ENCODE data around the gene SYTL3. TPM values are rescaled to one million over a fixed set of nuclear protein-coding genes. Genes with fewer than 3 reads are reported as not detected.

Gene SYTL3
- total RNA-seq, 1 experiment from 2014 or later, result 1.8 TPM

GRCh38 chr6:158751921-158752320 lies 102.1 kb downstream of the SYTL3 start:
- ChIA-PET POLR2A (ENCODE audit: unreplicated experiment) (no interaction called here), CTCF (no interaction called here)
- H3K4me3 ChIP-seq (ENCODE audit: low read length), result no peak overlapping the region
- H3K9me2 ChIP-seq (replicated peaks; ENCODE audit: low read length), result no peaks in the 10 kb centered on the region
- H3F3A ChIP-seq (ENCODE audit: low read length, unreplicated experiment), result no peaks in the 10 kb centered on the region
- DNase-seq (no peak), ATAC-seq (no peak)
- no peaks in the 10 kb centered on the region for H3K9me3 ChIP-seq (ENCODE audit: low read length)
- H3K4me1 ChIP-seq (ENCODE audit: insufficient read depth, low read length), result no peaks in the 10 kb centered on the region
- no peaks in the 10 kb centered on the region for H4K20me1 ChIP-seq (ENCODE audit: low read length)
- no peak overlapping the region for H3K4me2 ChIP-seq (ENCODE audit: low read length)
- no peaks in the 10 kb centered on the region for H3K27me3 ChIP-seq (ENCODE audit: low read length)
- intact Hi-C loops (cut with micrococcal nuclease), result no loop called here
- no peak overlapping the region for H2AFZ ChIP-seq (ENCODE audit: low read length)
- no peak overlapping the region for H3K9ac ChIP-seq (ENCODE audit: low read length)
- no peaks in the 10 kb centered on the region for H3K79me2 ChIP-seq (ENCODE audit: low read length)
- no TSS peak for BruUV-seq (replicated peaks)
- TF ChIP-seq EZH2phosphoT487 (IDR thresholded peaks at IDR 0.05; ENCODE audit: borderline replicate concordance, low read length) (no peak), EZH2 (IDR thresholded peaks at IDR 0.05; ENCODE audit: low read length, unreplicated experiment) (no peak)
- TF ChIP-seq, protein P1, sequence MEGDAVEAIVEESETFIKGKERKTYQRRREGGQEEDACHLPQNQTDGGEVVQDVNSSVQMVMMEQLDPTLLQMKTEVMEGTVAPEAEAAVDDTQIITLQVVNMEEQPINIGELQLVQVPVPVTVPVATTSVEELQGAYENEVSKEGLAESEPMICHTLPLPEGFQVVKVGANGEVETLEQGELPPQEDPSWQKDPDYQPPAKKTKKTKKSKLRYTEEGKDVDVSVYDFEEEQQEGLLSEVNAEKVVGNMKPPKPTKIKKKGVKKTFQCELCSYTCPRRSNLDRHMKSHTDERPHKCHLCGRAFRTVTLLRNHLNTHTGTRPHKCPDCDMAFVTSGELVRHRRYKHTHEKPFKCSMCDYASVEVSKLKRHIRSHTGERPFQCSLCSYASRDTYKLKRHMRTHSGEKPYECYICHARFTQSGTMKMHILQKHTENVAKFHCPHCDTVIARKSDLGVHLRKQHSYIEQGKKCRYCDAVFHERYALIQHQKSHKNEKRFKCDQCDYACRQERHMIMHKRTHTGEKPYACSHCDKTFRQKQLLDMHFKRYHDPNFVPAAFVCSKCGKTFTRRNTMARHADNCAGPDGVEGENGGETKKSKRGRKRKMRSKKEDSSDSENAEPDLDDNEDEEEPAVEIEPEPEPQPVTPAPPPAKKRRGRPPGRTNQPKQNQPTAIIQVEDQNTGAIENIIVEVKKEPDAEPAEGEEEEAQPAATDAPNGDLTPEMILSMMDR (conservative IDR thresholded peaks at IDR 0.05; ENCODE audit: low read depth, low read length), result no peak
- H3K36me3 ChIP-seq (ENCODE audit: low read depth, low read length), result no peaks in the 10 kb centered on the region
- no peak overlapping the region for H3K27ac ChIP-seq (ENCODE audit: low read length)

- ChIA-PET POLR2A (ENCODE audit: unreplicated experiment) (interaction anchor here (0.7 kb wide), 1 partner anchor 90 kb away, joined by 17 read pairs; no protein-coding TSS in a partner anchor), CTCF (no interaction called here)
- Histone ChIP-seq H2AFZ (ENCODE audit: low read length) (no peak overlapping the region), H3K9ac (ENCODE audit: low read length) (no peak overlapping the region), H3K27me3 (ENCODE audit: low read length) (no peaks in the 10 kb centered on the region), H3K9me3 (ENCODE audit: low read length) (no peaks in the 10 kb centered on the region), H3K4me3 (ENCODE audit: low read length) (no peak overlapping the region), H3K4me2 (ENCODE audit: low read length) (no peak overlapping the region), H3K4me1 (ENCODE audit: insufficient read depth, low read length) (no peaks in the 10 kb centered on the region), H4K20me1 (ENCODE audit: low read length) (no peaks in the 10 kb centered on the region), H3K79me2 (ENCODE audit: low read length) (no peaks in the 10 kb centered on the region), H3K9me2 (replicated peaks; ENCODE audit: low read length) (no peaks in the 10 kb centered on the region), H3F3A (ENCODE audit: low read length, unreplicated experiment) (no peaks in the 10 kb centered on the region), H3K36me3 (ENCODE audit: low read depth, low read length) (no peaks in the 10 kb centered on the region), H3K27ac (ENCODE audit: low read length) (no peak overlapping the region)
- TF ChIP-seq EZH2 (IDR thresholded peaks at IDR 0.05; ENCODE audit: low read length, unreplicated experiment) (no peak), EZH2phosphoT487 (IDR thresholded peaks at IDR 0.05; ENCODE audit: borderline replicate concordance, low read length) (no peak)
- TF ChIP-seq, protein P1 (conservative IDR thresholded peaks at IDR 0.05; ENCODE audit: low read depth, low read length), result no peak
- no TSS peak for BruUV-seq (replicated peaks)
- intact Hi-C loops (cut with micrococcal nuclease), result no loop called here
- ATAC-seq (no peak), DNase-seq (no peak)
Measured at GRCh38 chr6:158752613-158753012, 102.8 kb downstream of the SYTL3 start.

DNA sequence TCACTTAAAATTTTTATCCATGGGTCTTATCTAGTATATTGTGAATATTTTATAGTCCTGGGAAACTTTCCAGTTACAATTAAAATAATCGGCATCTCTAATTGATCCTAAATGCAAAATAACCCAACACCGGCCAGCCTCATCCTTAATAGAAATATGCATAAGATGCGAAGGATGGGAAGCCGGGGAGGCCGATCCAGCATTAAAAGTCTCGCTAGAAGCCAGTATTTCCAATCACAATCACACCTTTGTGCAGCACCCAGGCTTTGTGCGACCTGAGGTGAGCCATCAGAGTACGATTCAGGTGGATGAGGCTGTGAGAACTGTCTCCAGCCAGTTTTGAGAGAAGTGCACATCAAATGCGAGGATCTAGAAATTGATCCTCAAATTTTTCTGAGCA lies 104.0 kb downstream of the SYTL3 start:
- Histone ChIP-seq H3F3A (ENCODE audit: low read length, unreplicated experiment) (no peaks in the 10 kb centered on the region), H4K20me1 (ENCODE audit: low read length) (no peaks in the 10 kb centered on the region), H2AFZ (ENCODE audit: low read length) (no peak overlapping the region), H3K36me3 (ENCODE audit: low read depth, low read length) (no peaks in the 10 kb centered on the region), H3K9me2 (replicated peaks; ENCODE audit: low read length) (no peaks in the 10 kb centered on the region), H3K9ac (ENCODE audit: low read length) (no peak overlapping the region), H3K4me3 (ENCODE audit: low read length) (no peak overlapping the region), H3K4me2 (ENCODE audit: low read length) (no peak overlapping the region), H3K27ac (ENCODE audit: low read length) (no peak overlapping the region), H3K27me3 (ENCODE audit: low read length) (no peaks in the 10 kb centered on the region), H3K79me2 (ENCODE audit: low read length) (no peaks in the 10 kb centered on the region), H3K9me3 (ENCODE audit: low read length) (no peaks in the 10 kb centered on the region), H3K4me1 (ENCODE audit: insufficient read depth, low read length) (no peaks in the 10 kb centered on the region)
- CTCF ChIA-PET, result no interaction called here
- DNase-seq, result no peak
- POLR2A ChIA-PET (ENCODE audit: unreplicated experiment), result no interaction called here
- intact Hi-C loops (cut with micrococcal nuclease), result no loop called here
- no TSS peak for BruUV-seq (replicated peaks)
- TF ChIP-seq EZH2 (IDR thresholded peaks at IDR 0.05; ENCODE audit: low read length, unreplicated experiment) (no peak), EZH2phosphoT487 (IDR thresholded peaks at IDR 0.05; ENCODE audit: borderline replicate concordance, low read length) (no peak)
- TF ChIP-seq, protein P1 (conservative IDR thresholded peaks at IDR 0.05; ENCODE audit: low read depth, low read length), result no peak
- no peak for ATAC-seq

Data from PC-3 (cell line).